ENCODE results near the gene YAF2.
"Not testable (repeated sequence)": the region's sequence is repeated elsewhere in the genome, so short reads cannot be mapped to it uniquely, and the experiment has no call there.

YAF2 gene

GRCh38 chr12:42227525-42227924, 10.5 kb downstream of the YAF2 start:
- peaks cover 36% of the 10 kb centered on the region for H3K4me1 Mint-ChIP-seq (ENCODE audit: low read depth)
- H3K27me3 Mint-ChIP-seq; H3K36me3 Mint-ChIP-seq; H3K9me3 Mint-ChIP-seq (ENCODE audit: low read depth); H3K27ac Mint-ChIP-seq; H3K4me3 Mint-ChIP-seq: not testable (repeated sequence)

DNA sequence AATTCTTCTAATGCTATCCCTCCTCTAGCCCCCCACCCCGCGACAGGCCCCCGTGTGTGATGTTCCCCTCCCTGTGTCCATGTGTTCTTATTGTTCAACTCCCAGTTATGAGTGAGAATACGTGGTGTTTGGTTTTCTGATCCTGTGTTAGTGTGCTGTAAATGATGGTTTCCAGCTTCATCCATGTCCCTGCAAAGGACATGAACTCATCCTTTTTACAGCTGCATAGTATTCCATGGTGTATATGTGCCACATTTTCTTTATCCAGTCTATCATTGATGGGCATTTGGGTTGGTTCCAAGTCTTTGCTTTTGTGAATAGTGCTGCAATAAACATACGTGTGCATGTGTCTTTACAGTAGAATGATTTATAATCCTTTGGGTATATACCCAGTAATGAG, 13.5 kb downstream of the YAF2 start:
- H3K4me3 Mint-ChIP-seq; H3K36me3 Mint-ChIP-seq; H3K27ac Mint-ChIP-seq; H3K9me3 Mint-ChIP-seq (ENCODE audit: low read depth); H3K27me3 Mint-ChIP-seq: not testable (repeated sequence)
- H3K4me1 Mint-ChIP-seq (ENCODE audit: low read depth), result peaks cover 41% of the 10 kb centered on the region

- Mint-ChIP-seq H3K9me3 (ENCODE audit: low read depth) (no peaks in the 10 kb centered on the region), H3K4me3 (peak overlapping the region; percentile 13), H3K27me3 (no peaks in the 10 kb centered on the region), H3K36me3 (peaks cover 7% of the 10 kb centered on the region), H3K27ac (no peak overlapping the region), H3K4me1 (ENCODE audit: low read depth) (peaks cover 56% of the 10 kb centered on the region)
Observed at GRCh38 chr12:42222724-42223123, 15.3 kb downstream of the YAF2 start.

- Mint-ChIP-seq H3K27ac (peak overlapping the region; percentile 58), H3K9me3 (ENCODE audit: low read depth) (no peaks in the 10 kb centered on the region), H3K36me3 (peaks cover 7% of the 10 kb centered on the region), H3K4me1 (ENCODE audit: low read depth) (peaks cover 59% of the 10 kb centered on the region), H3K4me3 (peak overlapping the region; percentile 61), H3K27me3 (no peaks in the 10 kb centered on the region)
Observed at GRCh38 chr12:42221726-42222125, 16.3 kb downstream of the YAF2 start.

DNA sequence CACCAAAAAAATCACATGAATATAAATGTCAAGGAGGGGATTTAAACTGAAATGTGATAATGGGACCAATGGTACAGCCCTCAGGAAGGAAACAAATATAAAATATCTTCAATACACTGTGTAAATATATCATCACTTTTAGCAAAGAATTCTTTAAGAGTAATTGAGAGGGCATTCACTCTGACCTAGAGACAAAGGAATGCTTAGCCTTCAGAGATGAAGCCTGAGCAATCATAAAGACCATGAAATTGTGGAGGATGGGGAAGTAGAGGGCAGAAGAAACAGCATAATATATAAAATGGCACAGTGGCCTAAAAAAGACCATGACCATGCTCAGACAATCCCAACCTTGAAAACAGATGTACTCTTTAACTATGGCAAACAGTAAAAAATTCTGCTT, 20.4 kb downstream of the YAF2 start:
- H3K4me3 Mint-ChIP-seq, result no peak overlapping the region
- H3K4me1 Mint-ChIP-seq (ENCODE audit: low read depth), result peaks cover 60% of the 10 kb centered on the region
- no peaks in the 10 kb centered on the region for H3K9me3 Mint-ChIP-seq (ENCODE audit: low read depth)
- no peak overlapping the region for H3K27ac Mint-ChIP-seq
- H3K36me3 Mint-ChIP-seq, result peaks cover 3% of the 10 kb centered on the region
- H3K27me3 Mint-ChIP-seq, result no peaks in the 10 kb centered on the region

DNA sequence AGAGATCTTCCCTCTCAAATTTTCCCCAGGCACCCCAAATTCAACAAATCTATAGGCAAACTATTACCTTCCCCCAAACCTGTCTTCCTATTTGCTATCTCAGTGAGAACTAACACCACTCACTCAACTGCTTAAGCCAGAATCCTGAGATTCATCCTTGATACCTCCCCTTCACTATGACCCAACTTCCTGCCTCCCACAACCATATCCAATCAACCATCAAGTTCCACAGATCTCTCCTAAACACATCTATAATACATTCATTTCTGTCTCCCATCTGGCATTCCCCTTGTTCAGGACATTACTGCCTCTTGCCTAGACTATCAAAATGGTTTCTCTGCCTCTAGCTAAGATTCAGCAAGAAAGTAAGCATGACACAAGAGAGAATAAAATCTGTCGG, 21.3 kb downstream of the YAF2 start:
- Mint-ChIP-seq H3K27ac (no peak overlapping the region), H3K36me3 (peaks cover 2% of the 10 kb centered on the region), H3K4me3 (no peak overlapping the region), H3K4me1 (ENCODE audit: low read depth) (peaks cover 53% of the 10 kb centered on the region), H3K9me3 (ENCODE audit: low read depth) (no peaks in the 10 kb centered on the region), H3K27me3 (no peaks in the 10 kb centered on the region)

GRCh38 chr12:42215759-42216158, 22.3 kb downstream of the YAF2 start:
- H3K27me3 Mint-ChIP-seq; H3K4me3 Mint-ChIP-seq; H3K27ac Mint-ChIP-seq; H3K9me3 Mint-ChIP-seq (ENCODE audit: low read depth); H3K36me3 Mint-ChIP-seq: not testable (repeated sequence)
- H3K4me1 Mint-ChIP-seq (ENCODE audit: low read depth), result peaks cover 46% of the 10 kb centered on the region

DNA sequence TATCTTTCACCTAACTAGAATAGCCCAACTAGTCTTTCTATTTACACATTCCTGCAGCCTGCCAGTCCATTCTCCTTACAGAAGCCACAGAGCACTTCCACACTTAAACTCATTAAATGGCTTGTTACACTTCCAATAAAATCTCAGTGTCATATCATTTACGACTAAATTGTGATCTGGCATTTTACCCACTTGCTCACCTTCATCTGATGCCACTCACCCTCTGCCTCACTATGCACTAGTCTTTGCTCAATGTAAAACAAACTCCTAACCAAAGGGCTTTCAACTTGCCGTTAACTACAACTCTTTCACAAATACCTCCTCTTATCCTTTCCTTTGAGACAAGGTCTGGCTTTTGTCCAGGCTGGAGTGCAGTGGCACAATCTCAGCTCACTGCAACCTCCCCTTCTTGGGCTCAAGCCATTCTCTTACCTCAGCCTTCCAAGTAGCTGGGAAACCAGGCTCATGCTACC, 24.1 kb downstream of the YAF2 start:
- H3K36me3 Mint-ChIP-seq, result peaks cover 2% of the 10 kb centered on the region
- peaks cover 30% of the 10 kb centered on the region for H3K4me1 Mint-ChIP-seq (ENCODE audit: low read depth)
- H3K27ac Mint-ChIP-seq, result peak overlapping the region; percentile 8
- no peak overlapping the region for H3K4me3 Mint-ChIP-seq
- H3K9me3 Mint-ChIP-seq (ENCODE audit: low read depth), result no peaks in the 10 kb centered on the region
- no peaks in the 10 kb centered on the region for H3K27me3 Mint-ChIP-seq

DNA sequence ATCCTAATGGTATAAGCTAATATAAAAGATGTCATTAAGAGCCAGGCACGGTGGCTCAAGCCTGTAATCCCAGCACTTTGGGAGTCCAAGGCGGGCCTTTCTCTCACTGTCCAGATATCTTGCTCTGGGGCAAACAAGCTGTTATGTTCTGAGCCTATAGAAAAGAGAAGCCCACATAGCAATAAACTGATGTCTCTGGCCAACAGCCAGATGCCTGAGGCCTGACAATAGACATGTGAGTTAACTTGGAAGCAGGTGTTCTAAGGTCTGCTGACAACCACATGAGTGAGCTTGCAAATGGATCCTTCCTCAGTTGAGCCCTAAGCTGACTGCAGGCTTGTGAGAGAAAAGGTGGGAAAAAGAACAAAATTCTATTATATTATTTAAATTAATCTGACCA, 25.0 kb downstream of the YAF2 start:
- Mint-ChIP-seq H3K9me3 (ENCODE audit: low read depth) (no peaks in the 10 kb centered on the region), H3K36me3 (peaks cover 4% of the 10 kb centered on the region), H3K4me3 (no peak overlapping the region), H3K27me3 (no peaks in the 10 kb centered on the region), H3K4me1 (ENCODE audit: low read depth) (peaks cover 24% of the 10 kb centered on the region), H3K27ac (no peak overlapping the region)

DNA sequence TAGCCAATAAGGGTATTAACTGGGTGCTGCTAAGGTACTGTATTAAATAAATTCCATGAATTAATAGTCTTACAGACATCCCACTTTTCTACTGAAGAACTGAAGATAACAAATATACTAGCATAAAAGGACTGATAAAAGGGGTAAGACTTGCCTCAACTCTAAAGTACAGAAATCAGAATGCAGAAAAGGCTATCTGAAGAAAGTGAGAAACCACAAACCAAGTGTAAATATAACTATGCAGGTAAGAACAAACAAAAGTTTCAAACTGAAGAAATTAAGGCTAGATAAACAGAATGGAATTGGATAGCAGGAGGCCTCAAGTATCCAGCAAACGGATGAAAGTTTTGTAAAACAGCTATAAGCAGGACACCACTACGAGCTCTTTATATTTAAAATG, 29.5 kb downstream of the YAF2 start:
- peaks cover 7% of the 10 kb centered on the region for H3K4me1 Mint-ChIP-seq (ENCODE audit: low read depth)

GRCh38 chr12:42204819-42205218, 33.2 kb downstream of the YAF2 start:
- H3K4me1 Mint-ChIP-seq (ENCODE audit: low read depth), result peaks cover 5% of the 10 kb centered on the region
- H3K9me3 Mint-ChIP-seq (ENCODE audit: low read depth), result no peaks in the 10 kb centered on the region
- no peak overlapping the region for H3K4me3 Mint-ChIP-seq
- peaks cover 19% of the 10 kb centered on the region for H3K36me3 Mint-ChIP-seq
- H3K27me3 Mint-ChIP-seq, result no peaks in the 10 kb centered on the region
- H3K27ac Mint-ChIP-seq, result no peak overlapping the region

More for the DNA sequence above, 29.5 kb downstream of the YAF2 start:
- no peak overlapping the region for H3K4me3 Mint-ChIP-seq
- no peaks in the 10 kb centered on the region for H3K27me3 Mint-ChIP-seq
- H3K36me3 Mint-ChIP-seq, result peaks cover 15% of the 10 kb centered on the region
- no peaks in the 10 kb centered on the region for H3K9me3 Mint-ChIP-seq (ENCODE audit: low read depth)
- H3K27ac Mint-ChIP-seq, result no peak overlapping the region

- Mint-ChIP-seq H3K9me3 (ENCODE audit: low read depth) (no peaks in the 10 kb centered on the region), H3K4me1 (ENCODE audit: low read depth) (peaks cover 5% of the 10 kb centered on the region), H3K36me3 (peaks cover 20% of the 10 kb centered on the region), H3K27ac (no peak overlapping the region), H3K4me3 (no peak overlapping the region), H3K27me3 (no peaks in the 10 kb centered on the region)
Observed at GRCh38 chr12:42204362-42204761, 33.7 kb downstream of the YAF2 start.

- peaks cover 3% of the 10 kb centered on the region for H3K4me1 Mint-ChIP-seq (ENCODE audit: low read depth)
- no peak overlapping the region for H3K27ac Mint-ChIP-seq
- peaks cover 25% of the 10 kb centered on the region for H3K36me3 Mint-ChIP-seq
- H3K9me3 Mint-ChIP-seq (ENCODE audit: low read depth), result no peaks in the 10 kb centered on the region
- H3K4me3 Mint-ChIP-seq, result no peak overlapping the region
- H3K27me3 Mint-ChIP-seq, result no peaks in the 10 kb centered on the region
Observed at GRCh38 chr12:42201063-42201462, 37.0 kb downstream of the YAF2 start.

GRCh38 chr12:42199007-42199406, 39.0 kb downstream of the YAF2 start:
- no peak overlapping the region for H3K27ac Mint-ChIP-seq
- no peaks in the 10 kb centered on the region for H3K27me3 Mint-ChIP-seq
- H3K36me3 Mint-ChIP-seq, result peaks cover 26% of the 10 kb centered on the region
- H3K4me3 Mint-ChIP-seq, result no peak overlapping the region
- H3K9me3 Mint-ChIP-seq (ENCODE audit: low read depth), result no peaks in the 10 kb centered on the region
- peaks cover 1% of the 10 kb centered on the region for H3K4me1 Mint-ChIP-seq (ENCODE audit: low read depth)

DNA sequence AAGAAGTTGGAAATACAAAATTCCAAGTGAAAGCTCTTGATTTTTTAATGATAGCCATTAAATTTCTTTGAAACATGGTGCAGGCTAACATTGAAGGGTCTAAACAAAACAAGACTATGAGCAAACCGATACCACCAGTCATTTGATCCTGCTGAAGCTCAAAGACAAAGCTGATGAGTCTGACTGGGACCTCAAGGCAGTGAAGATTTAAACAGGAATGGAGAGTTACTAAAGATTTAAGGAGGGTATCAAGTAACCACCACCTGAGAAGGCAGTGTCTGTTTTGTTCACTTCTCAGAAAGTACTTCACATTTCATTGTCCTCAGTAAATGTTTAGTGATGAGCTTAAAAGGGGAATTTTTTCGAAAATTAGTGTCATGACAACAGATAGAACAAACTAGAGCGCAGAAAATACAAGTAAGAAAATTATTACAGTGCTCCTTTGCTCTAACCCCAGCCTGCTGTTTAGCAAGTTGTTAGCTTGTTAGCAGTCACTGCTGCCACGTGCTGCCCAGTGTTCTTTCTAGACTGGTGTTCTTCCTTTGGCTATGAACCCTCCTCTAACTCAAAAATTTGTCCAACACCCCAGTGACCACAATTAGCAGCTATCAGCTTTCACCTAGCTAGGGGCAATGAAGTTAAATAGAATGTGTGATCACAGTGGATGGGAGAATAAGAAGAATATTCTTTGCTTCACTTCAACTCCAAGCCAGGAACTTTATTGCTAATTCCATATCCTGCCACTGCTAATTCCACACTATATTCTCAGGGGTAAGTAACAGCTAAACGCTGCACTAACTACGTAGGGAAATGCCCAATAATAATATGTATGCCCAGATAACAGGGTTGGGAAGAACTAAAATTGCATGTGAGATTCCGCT, 41.1 kb downstream of the YAF2 start:
- Mint-ChIP-seq H3K27me3 (no peaks in the 10 kb centered on the region), H3K4me1 (ENCODE audit: low read depth) (peaks cover 1% of the 10 kb centered on the region)

GRCh38 chr12:42192686-42193085, 45.4 kb downstream of the YAF2 start:
- no peaks in the 10 kb centered on the region for H3K27me3 Mint-ChIP-seq
- H3K36me3 Mint-ChIP-seq, result peaks cover 15% of the 10 kb centered on the region
- no peaks in the 10 kb centered on the region for H3K9me3 Mint-ChIP-seq (ENCODE audit: low read depth)
- peaks cover 4% of the 10 kb centered on the region for H3K4me1 Mint-ChIP-seq (ENCODE audit: low read depth)
- H3K4me3 Mint-ChIP-seq, result no peak overlapping the region
- H3K27ac Mint-ChIP-seq, result no peak overlapping the region

More for the DNA sequence above, 41.1 kb downstream of the YAF2 start:
- H3K9me3 Mint-ChIP-seq (ENCODE audit: low read depth), result no peaks in the 10 kb centered on the region
- H3K36me3 Mint-ChIP-seq, result peaks cover 23% of the 10 kb centered on the region
- no peak overlapping the region for H3K27ac Mint-ChIP-seq
- H3K4me3 Mint-ChIP-seq, result no peak overlapping the region

All from activated naive CD8-positive, alpha-beta T cell (primary cell).